ENCODE measurements around the gene FAM118A.
A peak's percentile ranks its signal among the peaks of the same experiment; 100 is the strongest.
"Not testable (repeated sequence)": the region's sequence is repeated elsewhere in the genome, so short reads cannot be mapped to it uniquely, and the experiment has no call there.

FAM118A gene

DNA sequence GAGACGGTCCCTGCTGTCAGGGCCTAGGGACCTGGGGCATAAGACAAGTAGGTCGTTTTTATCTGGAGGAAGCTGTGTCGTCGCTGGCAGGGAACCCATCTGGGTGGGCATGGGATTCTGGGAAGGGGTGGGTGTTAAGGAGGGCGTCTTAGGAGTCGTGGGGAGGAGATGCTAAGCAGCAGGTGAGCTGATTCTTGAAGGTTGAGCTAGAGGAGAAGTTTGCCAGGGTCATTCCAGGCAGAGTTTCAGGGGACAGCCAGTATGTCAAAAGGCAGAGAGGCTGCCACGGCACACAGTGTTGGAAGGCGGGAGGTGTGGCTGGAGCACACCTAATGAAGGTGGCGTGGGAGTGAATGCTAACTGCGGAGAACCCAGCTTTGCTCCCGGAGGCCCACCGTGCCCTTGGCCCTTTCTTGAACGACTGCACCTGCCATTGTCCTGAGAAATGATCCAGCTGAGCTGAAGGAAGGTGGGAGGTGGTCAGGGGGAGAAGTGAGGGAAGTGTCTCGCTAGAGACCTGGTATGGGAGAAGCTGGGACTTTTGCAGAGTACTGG lies 1.3 kb downstream of the FAM118A start:
- no peak for DNase-seq

DNA sequence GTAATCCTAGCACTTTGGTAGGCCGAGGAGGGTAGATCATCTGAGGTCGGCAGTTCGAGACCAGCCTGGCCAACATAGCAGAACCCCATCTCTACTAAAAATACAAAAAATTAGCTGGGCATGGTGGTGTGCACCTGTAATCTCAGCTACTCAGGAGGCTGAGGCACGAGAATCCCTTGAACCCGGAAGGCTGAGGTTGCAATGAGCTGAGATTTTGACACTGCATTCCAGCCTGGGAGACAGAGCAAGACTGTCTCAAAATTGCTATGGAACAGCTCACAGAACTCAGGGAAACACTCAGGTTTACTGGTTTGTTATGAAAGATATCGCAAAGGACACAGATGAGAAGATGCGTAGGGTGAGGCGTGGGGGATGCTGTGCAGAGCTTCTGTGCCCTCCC lies 2.7 kb downstream of the FAM118A start:
- DNase-seq = no peak

DNA sequence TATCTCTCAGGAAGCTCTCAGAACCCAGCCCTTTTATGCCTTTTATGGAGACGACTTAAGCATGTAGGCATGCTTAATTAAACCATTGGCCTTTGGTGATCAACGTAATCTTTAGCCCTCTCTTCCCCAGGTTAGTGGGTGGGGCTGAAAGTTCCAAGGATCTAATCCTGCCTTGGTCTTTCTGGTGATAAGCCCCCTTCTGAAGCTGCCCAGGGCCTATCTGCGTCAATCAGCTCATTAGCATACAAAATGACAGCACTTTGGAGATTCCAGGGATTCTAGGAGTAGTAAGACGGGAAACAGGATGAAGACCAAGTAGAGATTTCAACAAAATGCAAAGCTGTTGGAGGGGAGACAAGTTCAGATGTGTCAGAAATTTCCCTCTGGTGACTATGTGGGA lies 3.1 kb downstream of the FAM118A start:
- DNase-seq = no peak

DNA sequence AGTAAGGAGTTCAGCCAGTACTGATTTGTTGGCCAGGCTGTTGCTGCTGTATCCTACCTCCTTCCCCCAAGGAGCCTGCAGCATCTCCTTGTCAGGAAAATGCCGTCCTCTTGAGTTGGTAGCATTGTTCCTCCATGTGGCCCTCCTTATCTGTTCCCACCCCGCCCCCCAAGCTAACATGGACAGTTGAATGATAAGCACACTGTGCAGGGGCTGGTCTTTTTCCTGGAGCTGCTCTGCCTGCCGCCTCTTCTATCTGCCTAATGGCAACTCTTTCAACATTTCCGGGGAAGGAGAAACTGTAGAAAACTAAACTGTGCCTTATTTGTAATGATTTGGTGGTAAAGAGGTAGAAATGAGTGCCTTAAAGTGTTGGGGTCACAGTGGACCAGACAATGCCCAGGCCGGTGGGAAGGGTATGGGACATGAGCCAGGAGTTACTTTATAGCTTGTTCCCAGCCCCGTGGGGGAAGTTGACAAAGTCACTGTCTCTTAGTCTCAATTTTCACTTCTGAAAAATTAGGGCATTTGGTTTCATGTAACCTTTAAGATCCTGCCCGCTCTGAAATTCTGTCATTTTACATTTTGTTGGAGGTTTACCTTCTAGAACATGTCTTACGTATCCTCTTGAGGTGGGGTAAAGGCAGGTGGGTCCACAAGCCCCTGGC lies 4.5 kb downstream of the FAM118A start:
- no peak for DNase-seq

DNA sequence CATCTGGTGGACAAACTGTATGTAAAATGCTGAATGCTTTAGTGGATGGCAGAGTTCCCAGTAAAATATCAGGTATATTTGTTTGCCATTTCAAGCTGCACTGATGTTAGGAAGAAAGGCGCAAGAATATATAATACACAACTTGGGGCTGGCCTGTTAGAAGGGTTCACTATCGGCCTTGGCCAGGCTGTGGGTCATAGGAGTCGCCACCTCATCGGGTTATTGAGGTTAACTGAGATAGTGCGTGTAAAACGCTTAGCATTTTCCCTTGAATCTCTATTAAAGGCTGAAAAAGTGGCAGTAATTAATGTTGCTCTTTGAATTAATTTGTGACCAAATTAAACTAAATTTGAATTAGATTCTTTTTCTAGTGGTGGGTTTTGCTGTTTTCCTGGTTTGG lies 5.1 kb downstream of the FAM118A start:
- DNase-seq = no peak

DNA sequence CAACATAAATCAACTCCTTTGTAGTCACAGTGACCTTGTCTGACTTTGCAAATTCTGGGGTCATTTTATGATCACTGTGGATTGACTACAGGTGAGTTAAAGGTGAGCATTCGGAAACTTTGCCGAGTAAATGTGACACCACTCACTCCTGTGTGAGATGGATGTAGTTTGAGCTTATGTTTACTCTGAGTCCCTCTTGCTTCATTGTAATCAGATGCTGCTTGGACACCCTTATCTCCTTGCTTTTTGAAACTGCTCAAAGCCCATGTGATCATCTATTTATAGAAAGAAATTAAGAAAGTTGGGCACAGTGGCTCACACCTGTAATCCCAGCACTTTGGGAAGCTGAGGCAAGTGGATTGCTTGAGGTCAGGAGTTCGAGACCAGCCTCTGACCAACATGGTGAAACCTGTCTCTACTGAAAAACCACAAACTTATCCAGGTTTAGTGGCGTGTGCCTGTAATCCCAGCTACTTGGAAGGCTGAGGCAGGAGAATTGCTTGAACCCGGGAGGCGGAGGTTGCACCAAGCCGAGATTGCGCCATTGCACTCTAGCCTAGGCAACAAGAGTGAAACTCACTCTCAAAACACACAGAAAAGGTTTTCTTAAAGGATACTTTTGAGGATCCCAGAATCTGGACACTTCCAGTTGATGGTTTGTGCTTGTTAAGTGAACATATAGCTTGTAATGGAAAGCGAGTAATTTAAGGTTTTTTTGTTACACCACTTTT lies 7.2 kb downstream of the FAM118A start:
- no peak for DNase-seq

DNA sequence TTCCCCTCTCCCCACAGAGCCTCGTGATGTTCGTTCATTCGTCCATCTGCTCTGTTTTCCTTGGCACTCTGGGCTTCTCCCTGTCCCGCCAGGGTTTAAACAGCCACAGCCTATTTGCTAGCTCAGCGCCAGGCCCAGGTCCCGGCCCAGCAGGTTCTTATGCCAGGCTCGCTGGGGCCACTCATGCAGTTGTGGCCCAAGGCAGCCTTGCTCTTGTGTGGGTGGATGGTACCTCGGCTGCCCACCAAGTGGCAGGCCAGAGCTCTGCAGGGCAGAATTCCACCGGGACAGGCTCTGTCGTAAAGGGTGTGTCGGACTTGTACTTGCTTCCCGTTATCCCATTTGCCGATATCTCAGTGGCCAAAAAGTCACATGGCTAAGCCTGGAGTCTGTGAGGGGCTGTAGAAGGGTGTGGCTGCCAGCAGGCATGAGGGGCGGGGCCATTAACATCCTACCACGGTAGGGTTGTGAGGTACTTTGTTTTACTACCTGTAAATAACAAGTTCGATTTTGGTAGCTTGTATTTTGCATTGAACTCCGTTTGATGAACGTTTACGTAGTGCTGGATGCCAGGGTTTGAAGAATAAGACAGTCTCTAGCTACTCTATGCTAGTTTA lies 7.9 kb downstream of the FAM118A start:
- DNase-seq = peak in 1 of 2 donors; percentile 78

DNA sequence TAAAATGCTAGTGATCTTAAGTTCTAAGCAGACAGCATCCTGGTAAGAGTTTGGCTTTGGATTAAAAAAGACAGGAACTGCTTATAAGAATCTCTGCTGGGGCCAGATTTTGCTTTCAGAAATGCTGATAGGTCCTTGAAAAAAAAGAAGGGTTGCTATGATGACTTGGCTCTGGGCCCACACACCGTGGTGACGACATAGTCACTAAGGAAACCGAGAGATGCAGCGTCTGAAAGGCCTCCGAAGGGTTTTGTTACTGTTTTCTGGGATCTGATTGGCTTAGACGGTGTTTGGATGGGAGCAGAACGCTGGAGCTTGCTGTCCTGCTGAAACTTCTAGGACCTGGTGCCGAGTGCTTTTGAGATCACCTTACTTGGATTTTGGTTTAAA lies 8.4 kb downstream of the FAM118A start:
- DNase-seq = peak; percentile 94 to 95

DNA sequence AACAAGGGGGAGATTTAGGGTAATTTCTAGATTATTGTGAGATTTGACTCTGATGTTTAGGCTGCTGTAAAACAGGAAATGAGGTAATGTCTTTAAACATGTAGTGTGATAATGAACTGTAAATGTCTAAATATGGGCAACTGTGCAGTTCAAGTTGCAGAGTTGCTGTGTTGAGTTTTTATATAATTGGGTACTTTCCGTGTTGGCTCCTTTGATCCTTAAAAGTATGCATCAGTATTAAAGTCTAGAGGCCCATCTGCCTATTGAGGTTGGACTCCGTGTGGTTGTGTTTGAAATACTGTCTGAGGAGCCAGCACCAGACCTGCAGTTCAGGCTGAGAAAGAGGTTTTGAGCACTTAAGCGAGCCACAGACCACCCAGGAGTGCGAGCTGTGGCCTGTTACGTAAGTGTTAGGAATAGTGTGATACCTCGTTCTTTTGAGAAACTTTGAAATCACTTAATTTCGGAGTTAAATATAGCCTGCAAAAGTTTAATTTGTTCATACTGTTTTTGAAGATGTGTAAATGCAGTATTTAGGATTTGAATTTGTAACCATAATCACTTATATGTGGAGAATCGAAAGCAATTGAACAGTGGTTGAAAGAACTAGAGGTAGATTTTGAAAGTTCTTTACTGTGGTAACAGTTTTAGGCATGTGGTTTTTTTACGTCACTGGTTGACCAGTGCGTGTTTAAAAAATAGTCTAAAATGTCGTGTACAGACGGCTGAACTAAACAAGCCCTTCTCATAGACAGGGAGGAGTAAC lies 9.0 kb downstream of the FAM118A start:
- peak; percentile 78 to 88 for DNase-seq

DNA sequence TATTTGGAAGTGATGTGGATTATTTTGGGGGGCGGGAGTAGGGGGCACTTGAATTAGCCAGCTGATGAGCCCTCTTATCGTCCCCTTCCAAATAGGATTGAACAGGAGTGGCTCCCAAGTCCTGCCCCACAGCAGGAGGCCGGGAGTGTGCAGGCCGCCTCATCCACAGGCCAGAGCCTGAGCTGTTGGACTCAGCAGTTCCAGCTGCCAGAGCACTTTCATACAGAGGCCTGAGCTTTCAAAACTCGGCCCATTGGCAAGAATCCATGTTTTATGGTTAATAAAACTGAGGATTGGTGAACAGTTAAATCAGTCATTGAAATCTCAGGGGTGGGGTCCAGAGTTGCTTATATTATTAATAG lies 9.6 kb downstream of the FAM118A start:
- DNase-seq = no peak

DNA sequence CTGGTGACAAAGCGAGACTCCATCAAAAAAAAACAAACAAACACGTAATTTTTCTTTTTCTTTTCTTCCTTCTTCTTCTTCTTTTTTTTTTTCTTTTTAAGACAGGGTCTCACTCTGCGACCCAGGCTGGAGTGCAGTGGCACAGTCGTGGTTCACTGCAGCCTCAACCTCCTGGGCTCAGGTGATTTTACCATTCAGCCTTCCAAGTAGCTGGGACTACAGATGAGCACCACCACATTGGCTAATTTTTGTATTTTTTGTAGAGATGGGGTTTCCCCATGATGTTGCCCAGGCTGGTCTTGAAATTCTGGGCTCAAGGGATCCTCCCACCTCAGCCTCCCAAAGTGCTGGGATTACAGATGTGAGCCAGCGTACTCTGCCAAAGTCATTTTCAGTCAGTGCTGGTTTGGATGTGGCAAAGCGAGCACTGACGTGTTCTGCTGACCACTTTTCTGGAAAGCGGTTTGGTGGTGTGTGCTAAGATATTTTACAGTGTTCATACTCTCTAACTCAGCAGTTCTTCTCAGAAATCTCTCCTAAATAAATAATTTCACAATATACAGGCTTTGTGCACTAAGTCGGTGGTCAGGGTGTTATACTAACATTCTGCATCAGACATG lies 10.7 kb downstream of the FAM118A start:
- DNase-seq = peak in 1 of 2 donors; percentile 36

DNA sequence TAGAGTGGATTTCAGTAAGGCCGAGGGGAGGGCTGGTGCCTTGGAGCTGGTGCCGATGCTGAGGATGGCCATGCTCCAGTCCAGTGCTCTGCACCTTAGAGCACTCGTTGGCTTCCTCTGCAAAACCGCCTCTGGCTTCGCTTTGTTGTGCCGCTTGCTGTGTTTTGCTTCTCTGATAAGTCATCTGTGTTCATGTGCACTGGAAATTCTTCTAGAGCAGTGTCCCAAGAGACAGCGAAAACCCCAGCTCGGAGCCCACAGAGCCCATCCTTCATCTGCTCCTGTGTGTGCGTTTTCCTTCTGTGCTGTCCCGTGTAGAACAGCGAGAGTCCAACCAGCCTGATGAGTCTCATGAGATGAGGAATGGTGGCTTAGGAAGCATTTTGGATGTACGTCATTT lies 12.1 kb downstream of the FAM118A start:
- no peak for DNase-seq

DNA sequence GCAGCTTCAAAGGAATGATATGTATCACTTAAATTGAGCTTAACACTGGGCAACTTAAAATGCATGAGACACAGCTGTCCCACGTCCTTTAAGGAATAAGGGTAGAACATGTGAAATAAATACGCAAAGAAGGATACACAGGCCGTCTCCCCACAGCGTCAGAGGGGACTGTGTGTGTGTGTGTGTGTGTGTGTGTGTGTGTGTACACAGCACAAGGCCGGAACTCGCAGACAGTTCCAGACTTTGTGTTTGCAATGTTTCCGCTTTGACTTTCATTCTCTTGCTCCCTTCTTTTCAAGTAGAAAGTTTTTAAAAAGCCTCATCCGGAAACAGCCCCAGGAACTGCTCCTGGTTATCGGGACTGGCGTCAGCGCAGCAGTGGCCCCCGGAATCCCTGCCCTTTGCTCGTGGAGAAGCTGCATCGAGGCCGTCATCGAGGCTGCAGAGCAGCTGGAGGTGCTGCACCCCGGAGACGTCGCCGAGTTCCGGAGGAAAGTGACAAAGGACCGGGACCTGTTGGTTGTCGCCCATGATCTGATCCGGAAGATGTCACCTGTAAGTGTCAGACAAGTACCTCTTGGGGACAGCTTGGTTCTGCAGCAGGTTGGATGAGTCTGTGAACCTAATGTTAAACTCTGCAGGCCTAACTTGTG lies 13.3 kb downstream of the FAM118A start:
- DNase-seq = no peak

DNA sequence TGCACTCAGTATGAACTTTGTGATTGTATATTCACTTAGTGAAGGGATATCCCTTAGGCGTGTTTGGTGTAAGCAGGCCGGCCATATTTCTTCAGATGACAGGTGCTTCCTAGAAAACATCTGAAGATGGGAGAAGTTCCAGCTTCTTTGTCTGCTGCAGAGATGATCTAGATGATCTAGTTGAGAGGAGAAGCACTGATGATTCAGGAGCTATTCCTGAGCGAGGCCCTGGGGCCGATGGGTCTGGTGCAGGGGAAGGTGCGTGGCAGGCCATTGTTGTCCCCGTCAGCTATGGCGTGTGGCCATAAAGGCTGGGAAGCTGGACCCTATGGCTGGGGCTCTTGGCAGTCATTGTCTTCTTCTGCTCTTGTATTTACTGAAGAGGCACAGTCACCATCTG lies 14.0 kb downstream of the FAM118A start:
- no peak for DNase-seq

DNA sequence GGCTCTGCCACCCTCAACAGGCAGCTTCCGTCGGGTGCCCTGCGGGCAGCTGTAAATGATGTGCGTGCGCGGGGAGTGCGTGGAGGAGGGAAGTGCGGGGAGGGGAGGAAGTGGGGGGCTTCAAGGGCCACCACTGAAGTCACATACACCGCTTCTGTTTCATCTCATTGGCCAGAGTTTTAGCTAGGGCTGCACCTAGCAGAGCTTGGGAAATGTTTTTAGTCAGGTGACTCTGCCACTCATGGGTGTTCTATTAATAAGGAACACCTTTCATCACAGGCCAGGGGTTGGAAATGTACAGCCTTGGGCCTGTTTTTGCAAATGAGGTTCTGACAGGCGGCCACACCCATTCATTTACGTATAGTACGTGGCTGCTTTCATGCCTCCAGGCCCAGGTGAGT lies 14.6 kb downstream of the FAM118A start:
- no peak for DNase-seq

DNA sequence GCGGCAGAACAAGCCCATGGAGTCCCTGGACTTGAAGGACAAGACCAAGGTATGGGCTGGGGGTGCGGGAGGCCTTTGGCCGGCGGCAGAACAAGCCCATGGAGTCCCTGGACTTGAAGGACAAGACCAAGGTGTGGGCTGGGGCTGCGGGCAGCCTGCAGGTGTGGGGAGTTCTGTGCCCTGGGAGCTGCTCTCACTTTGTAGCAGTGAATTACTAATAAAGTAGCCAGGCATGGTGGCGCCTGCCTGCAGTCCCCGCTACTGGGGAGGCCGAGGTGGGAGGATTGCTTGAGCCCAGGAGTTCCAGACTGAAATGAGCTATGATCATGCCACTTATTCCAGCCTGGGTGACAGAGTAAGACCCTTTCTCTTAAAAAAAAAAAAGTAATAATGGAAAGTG lies 18.5 kb downstream of the FAM118A start:
- DNase-seq = not testable (repeated sequence)

DNA sequence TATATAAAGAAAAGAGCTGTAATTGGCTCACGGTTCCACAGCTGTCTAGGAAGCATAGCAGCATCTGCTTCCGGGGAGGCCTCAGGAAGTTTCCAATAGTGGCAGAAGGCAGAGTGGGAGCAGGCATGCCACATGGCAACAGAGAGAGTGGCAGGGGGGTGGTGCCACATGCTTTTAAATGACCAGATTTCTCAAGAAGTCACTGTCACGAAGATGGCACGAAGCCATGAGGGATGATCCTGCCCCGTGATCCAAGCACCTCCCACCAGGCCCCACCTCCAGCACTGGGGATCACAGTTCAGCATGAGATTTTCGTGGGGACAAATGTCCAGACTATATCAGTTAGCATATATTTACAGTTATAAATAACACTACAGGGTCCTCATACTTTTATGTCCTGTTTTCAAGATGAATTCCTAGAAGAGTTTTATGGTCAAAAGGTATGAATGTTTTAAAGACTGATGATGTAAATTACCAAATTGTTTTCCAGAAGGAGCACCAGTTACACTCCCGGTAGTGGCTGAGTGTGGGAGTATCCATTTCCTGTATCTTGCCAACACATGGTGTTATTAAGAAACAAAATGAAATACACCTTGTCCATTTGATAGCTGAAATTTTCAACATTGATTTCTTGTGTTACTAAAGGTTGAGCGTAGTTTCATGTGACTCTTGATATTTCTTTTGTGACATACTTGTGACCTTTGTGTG lies 19.2 kb downstream of the FAM118A start:
- no peak for DNase-seq

DNA sequence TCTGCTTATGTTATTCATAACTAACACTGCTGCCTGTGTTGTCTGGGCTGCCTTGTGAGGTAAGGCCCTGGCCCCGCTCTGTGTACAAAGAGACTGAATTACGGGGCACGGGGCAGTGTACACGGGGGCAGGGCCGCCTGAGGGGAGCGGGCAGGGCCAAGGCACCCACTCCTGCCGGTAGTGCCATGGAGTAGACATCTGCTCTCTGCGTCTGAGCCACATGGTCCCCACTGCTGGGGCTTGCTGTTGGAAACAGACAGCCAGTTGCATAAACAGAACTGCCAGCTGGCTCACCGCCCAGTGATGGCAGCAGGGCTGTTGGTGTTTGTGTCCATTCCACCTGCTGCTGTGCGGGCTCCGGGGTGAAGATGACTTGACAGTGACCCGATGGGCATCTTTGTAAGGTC lies 19.8 kb downstream of the FAM118A start:
- DNase-seq = no peak

DNA sequence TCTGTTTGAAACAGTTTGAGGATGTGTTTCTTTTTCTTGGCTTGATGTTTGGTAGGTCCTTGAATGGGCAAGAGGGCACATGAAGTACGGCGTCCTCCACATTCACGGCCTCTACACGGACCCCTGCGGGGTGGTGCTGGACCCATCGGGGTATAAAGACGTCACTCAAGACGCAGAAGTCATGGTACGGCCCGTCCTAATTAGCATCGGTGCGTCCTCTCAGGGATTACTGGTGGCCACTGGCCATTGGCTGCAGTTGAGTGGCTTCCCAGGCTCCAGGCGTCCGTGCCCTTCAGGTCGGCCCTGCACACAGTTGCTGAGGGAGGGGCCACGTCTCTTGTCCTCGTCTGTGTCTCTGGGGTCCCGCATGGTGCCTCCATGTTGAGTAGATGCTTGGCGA lies 20.8 kb downstream of the FAM118A start:
- no peak for DNase-seq

DNA sequence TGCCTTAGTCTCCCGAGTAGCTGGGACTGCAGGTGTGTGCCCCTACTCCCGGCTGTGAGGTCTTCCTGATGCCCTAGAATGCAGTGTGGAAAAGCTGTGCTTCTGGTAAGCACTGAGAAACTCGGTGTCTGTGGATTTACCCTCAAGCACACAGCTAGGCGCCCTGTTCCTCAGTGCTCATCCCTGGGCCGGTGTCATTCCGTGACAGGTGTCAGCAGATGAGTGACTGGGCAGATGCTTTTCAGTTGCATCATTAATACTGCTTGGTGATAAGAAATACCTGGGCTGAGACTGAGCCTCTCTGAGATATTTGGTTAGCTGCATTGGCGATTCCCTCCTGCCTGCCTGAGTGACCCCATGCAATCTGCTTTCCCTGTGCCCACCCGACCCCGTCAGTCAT lies 21.8 kb downstream of the FAM118A start:
- DNase-seq = no peak

DNA sequence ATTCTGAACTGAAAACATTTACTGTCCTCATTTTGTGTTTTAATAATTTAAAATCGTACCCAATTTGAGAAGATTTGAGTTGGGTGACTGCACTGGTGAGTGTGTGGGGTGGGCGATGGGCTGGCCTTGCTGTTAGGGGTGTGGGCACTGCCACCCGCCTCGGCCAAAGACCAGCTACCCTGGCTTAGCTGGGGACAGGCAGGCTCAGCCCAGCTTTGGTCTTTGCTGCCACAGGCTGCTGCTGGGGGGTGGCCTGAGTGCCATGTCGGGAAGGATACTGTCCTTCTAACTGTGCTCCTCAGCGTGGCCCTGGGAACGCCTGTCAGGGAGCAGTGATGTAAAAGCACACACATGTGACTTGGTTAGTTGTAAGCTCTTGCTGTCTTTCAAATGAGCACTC lies 22.3 kb downstream of the FAM118A start:
- no peak for DNase-seq

DNA sequence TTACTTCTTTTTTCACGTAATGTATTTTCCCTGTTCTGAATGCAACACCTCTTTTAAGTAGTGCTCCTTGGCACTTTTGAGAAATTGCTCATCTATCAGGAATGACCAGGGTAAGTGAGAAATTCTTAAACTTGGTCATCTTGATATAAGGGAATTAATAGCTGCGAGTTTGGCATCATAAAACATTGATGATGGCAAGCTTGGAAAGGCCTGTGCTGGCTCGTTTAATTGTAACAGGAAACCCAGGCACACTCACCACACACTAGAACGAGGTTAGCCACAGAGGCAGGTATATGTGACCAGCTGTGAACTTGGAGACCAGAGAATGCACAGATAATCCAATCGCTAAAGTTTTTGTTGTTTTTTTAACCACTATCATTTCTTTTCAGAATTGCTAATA lies 24.3 kb downstream of the FAM118A start:
- DNase-seq = no peak

All from CD4-positive, alpha-beta T cell treated with Interleukin-1 beta for 1 hour (primary cell).